ENCODE data around the gene SDK1. TPM values are rescaled to one million over a fixed set of nuclear protein-coding genes. Genes with fewer than 3 reads are reported as not detected.
A peak's percentile ranks its signal among the peaks of the same experiment; 100 is the strongest.
"Not testable (repeated sequence)": the region's sequence is repeated elsewhere in the genome, so short reads cannot be mapped to it uniquely, and the experiment has no call there.

SDK1 gene
- total and polyA plus RNA-seq, 4 experiments from 2014 or later = 0.06 to 0.26 TPM; not detected in 2

DNA sequence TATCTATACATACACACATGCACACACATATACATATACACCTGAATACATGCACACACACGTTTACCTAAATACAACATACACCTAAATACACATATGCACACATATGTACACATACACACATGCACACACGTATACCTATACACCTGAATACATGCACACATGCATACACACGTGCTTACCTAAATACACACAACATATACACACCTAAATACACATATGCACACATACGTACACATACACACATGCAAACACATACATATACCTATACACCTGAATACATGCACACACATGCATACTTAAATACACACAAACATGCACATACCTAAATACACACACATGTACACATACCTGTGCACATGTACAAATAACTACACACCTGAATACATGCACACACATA, 947.2 kb downstream of the SDK1 start:
- Histone ChIP-seq H3K4me3 (ENCODE audit: low read length in 2 of 2) (no peak overlapping the region), H3K9me3 (ENCODE audit: control insufficient read depth in 1 of 2, low read length in 2 of 2) (no peaks in the 10 kb centered on the region), H3K27me3 (ENCODE audit: insufficient read depth, low read length) (no peaks in the 10 kb centered on the region), H3K4me1 (ENCODE audit: insufficient read depth, low read length) (no peaks in the 10 kb centered on the region), H3K36me3 (ENCODE audit: insufficient read depth, low read length) (no peaks in the 10 kb centered on the region), H3K27ac (ENCODE audit: low read depth, low read length) (no peak overlapping the region)
- Mint-ChIP-seq H3K27ac (peak overlapping the region in 1 of 7 donors; percentile 28), H3K36me3 (no peaks in the 10 kb centered on the region), H3K4me1 (no peaks in the 10 kb centered on the region), H3K4me3 (no peak overlapping the region), H3K27me3 (peaks cover 0 to 3% of the 10 kb centered on the region in 2 donors), H3K9me3 (peaks cover 6 to 52% (median 21%) of the 10 kb centered on the region in 8 donors)
- POLR2A ChIA-PET (ENCODE audit: partially characterized antibody) = no interaction called here
- intact Hi-C loops (cut with micrococcal nuclease) = no loop called here
- no peak for DNase-seq
- CTCF ChIA-PET (ENCODE audit: partially characterized antibody) = no interaction called here

- Mint-ChIP-seq H3K4me1 (no peaks in the 10 kb centered on the region), H3K9me3 (peaks cover 6 to 55% (median 22%) of the 10 kb centered on the region in 8 donors), H3K27me3 (peaks cover 0 to 3% of the 10 kb centered on the region in 2 donors), H3K27ac (no peak overlapping the region), H3K36me3 (no peaks in the 10 kb centered on the region), H3K4me3 (no peak overlapping the region)
- H3K4me3 ChIP-seq (ENCODE audit: low read length in 2 of 2) = no peak overlapping the region
- CTCF ChIA-PET (ENCODE audit: partially characterized antibody) = no interaction called here
- H3K27me3 ChIP-seq (ENCODE audit: insufficient read depth, low read length) = no peaks in the 10 kb centered on the region
- H3K9me3 ChIP-seq (ENCODE audit: control insufficient read depth in 1 of 2, low read length in 2 of 2) = no peaks in the 10 kb centered on the region
- H3K36me3 ChIP-seq (ENCODE audit: insufficient read depth, low read length) = no peaks in the 10 kb centered on the region
- intact Hi-C loops (cut with micrococcal nuclease) = no loop called here
- no peak for DNase-seq
- H3K27ac ChIP-seq (ENCODE audit: low read depth, low read length) = no peak overlapping the region
- H3K4me1 ChIP-seq (ENCODE audit: insufficient read depth, low read length) = no peaks in the 10 kb centered on the region
- POLR2A ChIA-PET (ENCODE audit: partially characterized antibody) = no interaction called here
Observed at GRCh38 chr7:4249241-4249640, 948.2 kb downstream of the SDK1 start.

GRCh38 chr7:4255336-4255735, 954.3 kb downstream of the SDK1 start:
- Mint-ChIP-seq H3K9me3 (peaks cover 3 to 45% (median 29%) of the 10 kb centered on the region in 8 donors), H3K4me1 (no peaks in the 10 kb centered on the region), H3K4me3 (no peak overlapping the region), H3K27ac (no peak overlapping the region), H3K27me3 (peaks cover 1 to 3% of the 10 kb centered on the region in 2 donors), H3K36me3 (no peaks in the 10 kb centered on the region)
- ChIA-PET POLR2A (ENCODE audit: partially characterized antibody) (no interaction called here), CTCF (ENCODE audit: partially characterized antibody) (no interaction called here)
- H3K27ac ChIP-seq (ENCODE audit: low read depth, low read length) = no peak overlapping the region
- H3K4me1 ChIP-seq (ENCODE audit: insufficient read depth, low read length) = no peaks in the 10 kb centered on the region
- DNase-seq = no peak
- peaks cover 0 to 3% of the 10 kb centered on the region in 2 donors for H3K9me3 ChIP-seq (ENCODE audit: control insufficient read depth in 1 of 2, low read length in 2 of 2)
- no peak overlapping the region for H3K4me3 ChIP-seq (ENCODE audit: low read length in 2 of 2)
- intact Hi-C loops (cut with micrococcal nuclease) = no loop called here
- H3K36me3 ChIP-seq (ENCODE audit: insufficient read depth, low read length) = no peaks in the 10 kb centered on the region
- H3K27me3 ChIP-seq (ENCODE audit: insufficient read depth, low read length) = no peaks in the 10 kb centered on the region

GRCh38 chr7:4256286-4256685, 955.2 kb downstream of the SDK1 start:
- H3K4me3 Mint-ChIP-seq = no peak overlapping the region
- CTCF ChIA-PET (ENCODE audit: partially characterized antibody) = no interaction called here

DNA sequence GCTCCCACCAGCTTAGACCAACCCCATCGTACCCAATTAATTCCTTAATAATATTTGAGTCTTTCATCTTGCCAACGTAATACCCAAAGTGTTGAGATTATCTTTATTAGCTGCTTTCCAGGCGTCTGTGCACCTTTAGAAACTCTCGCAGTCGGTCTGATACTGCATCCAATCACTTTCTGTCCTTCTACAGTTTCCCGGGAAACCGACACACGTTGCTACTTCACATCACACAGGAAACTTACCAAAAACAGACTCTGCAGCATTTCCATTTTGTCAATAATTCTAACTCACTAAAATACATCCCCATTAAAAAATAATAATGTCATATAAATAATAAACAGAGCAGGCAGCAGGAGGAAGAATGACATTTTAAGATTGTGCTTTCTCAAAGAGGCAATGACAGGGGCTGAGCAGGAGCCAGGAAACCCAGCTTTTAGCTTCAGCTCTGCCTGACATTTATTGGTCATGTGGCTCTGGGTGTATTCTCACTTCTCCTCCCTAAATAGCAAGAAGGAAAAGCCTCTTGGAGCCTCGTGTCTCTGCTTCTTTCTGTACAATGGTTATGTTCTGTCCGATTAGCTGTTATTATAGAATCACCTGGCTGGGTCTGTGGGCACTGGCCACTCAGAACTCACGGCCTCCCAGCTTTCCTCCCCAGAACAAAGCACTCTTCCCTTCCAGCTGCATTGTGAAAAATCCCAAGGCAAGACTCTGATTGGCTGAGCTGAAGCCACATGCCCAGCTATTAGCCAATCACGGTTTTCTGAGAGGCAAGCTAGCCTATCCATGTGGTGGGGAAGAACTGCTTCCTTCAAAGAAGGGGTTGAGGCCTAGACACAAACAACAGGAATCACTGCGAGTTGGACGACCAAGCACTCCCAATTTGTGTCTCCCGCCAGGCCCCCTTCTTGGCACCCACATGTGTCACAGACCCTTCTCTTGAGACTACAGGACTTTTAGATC, 956.4 kb downstream of the SDK1 start:
- no peak for DNase-seq
- Histone ChIP-seq H3K4me3 (ENCODE audit: low read length in 2 of 2) (no peak overlapping the region), H3K36me3 (ENCODE audit: insufficient read depth, low read length) (no peaks in the 10 kb centered on the region), H3K27ac (ENCODE audit: low read depth, low read length) (no peak overlapping the region), H3K9me3 (ENCODE audit: control insufficient read depth in 1 of 2, low read length in 2 of 2) (peaks cover 0 to 3% of the 10 kb centered on the region in 2 donors), H3K4me1 (ENCODE audit: insufficient read depth, low read length) (no peaks in the 10 kb centered on the region), H3K27me3 (ENCODE audit: insufficient read depth, low read length) (no peaks in the 10 kb centered on the region)
- H3K4me3 Mint-ChIP-seq = no peak overlapping the region
- POLR2A ChIA-PET (ENCODE audit: partially characterized antibody) = no interaction called here
- peaks cover 0 to 30% (median 14%) of the 10 kb centered on the region in 8 donors for H3K9me3 Mint-ChIP-seq
- CTCF ChIA-PET (ENCODE audit: partially characterized antibody) = no interaction called here
- intact Hi-C loops (cut with micrococcal nuclease) = no loop called here
- no peaks in the 10 kb centered on the region for H3K36me3 Mint-ChIP-seq
- H3K27me3 Mint-ChIP-seq = peaks cover 1 to 3% of the 10 kb centered on the region in 2 donors
- H3K4me1 Mint-ChIP-seq = no peaks in the 10 kb centered on the region
- H3K27ac Mint-ChIP-seq = no peak overlapping the region

More at GRCh38 chr7:4256286-4256685, 955.2 kb downstream of the SDK1 start:
- Mint-ChIP-seq H3K9me3 (peaks cover 0 to 37% (median 24%) of the 10 kb centered on the region in 8 donors), H3K27ac (no peak overlapping the region), H3K36me3 (no peaks in the 10 kb centered on the region), H3K4me1 (no peaks in the 10 kb centered on the region), H3K27me3 (peaks cover 1 to 3% of the 10 kb centered on the region in 2 donors)
- Histone ChIP-seq H3K36me3 (ENCODE audit: insufficient read depth, low read length) (no peaks in the 10 kb centered on the region), H3K27me3 (ENCODE audit: insufficient read depth, low read length) (no peaks in the 10 kb centered on the region), H3K4me3 (ENCODE audit: low read length in 2 of 2) (no peak overlapping the region), H3K27ac (ENCODE audit: low read depth, low read length) (no peak overlapping the region), H3K9me3 (ENCODE audit: control insufficient read depth in 1 of 2, low read length in 2 of 2) (peaks cover 0 to 3% of the 10 kb centered on the region in 2 donors), H3K4me1 (ENCODE audit: insufficient read depth, low read length) (no peaks in the 10 kb centered on the region)
- intact Hi-C loops (cut with micrococcal nuclease) = no loop called here
- no peak for DNase-seq
- POLR2A ChIA-PET (ENCODE audit: partially characterized antibody) = no interaction called here

GRCh38 chr7:4260116-4260515, 959.1 kb downstream of the SDK1 start:
- intact Hi-C loops (cut with micrococcal nuclease); H3K27me3 ChIP-seq (ENCODE audit: insufficient read depth, low read length); H3K9me3 Mint-ChIP-seq; H3K4me1 Mint-ChIP-seq; H3K27me3 Mint-ChIP-seq; H3K27ac Mint-ChIP-seq; H3K9me3 ChIP-seq (ENCODE audit: control insufficient read depth in 1 of 2, low read length in 2 of 2); POLR2A ChIA-PET (ENCODE audit: partially characterized antibody); H3K4me3 ChIP-seq (ENCODE audit: low read length in 2 of 2); CTCF ChIA-PET (ENCODE audit: partially characterized antibody); H3K36me3 Mint-ChIP-seq; H3K4me3 Mint-ChIP-seq; H3K36me3 ChIP-seq (ENCODE audit: insufficient read depth, low read length); H3K27ac ChIP-seq (ENCODE audit: low read depth, low read length); DNase-seq; H3K4me1 ChIP-seq (ENCODE audit: insufficient read depth, low read length): not testable (repeated sequence)

GRCh38 chr7:4260867-4261600, 960.0 kb downstream of the SDK1 start:
- Mint-ChIP-seq H3K36me3 (no peaks in the 10 kb centered on the region), H3K27me3 (peaks cover 1 to 3% of the 10 kb centered on the region in 2 donors), H3K27ac (no peak overlapping the region), H3K4me3 (no peak overlapping the region), H3K4me1 (no peaks in the 10 kb centered on the region), H3K9me3 (peaks cover 0 to 5% (median 0%) of the 10 kb centered on the region in 8 donors)
- intact Hi-C loops (cut with micrococcal nuclease) = no loop called here
- POLR2A ChIA-PET (ENCODE audit: partially characterized antibody) = no interaction called here
- H3K27me3 ChIP-seq (ENCODE audit: insufficient read depth, low read length) = no peaks in the 10 kb centered on the region
- H3K36me3 ChIP-seq (ENCODE audit: insufficient read depth, low read length) = no peaks in the 10 kb centered on the region
- no peak overlapping the region for H3K4me3 ChIP-seq (ENCODE audit: low read length in 2 of 2)
- DNase-seq = no peak
- CTCF ChIA-PET (ENCODE audit: partially characterized antibody) = interaction anchor here (0.5 kb wide), 1 partner anchor 39 kb away, joined by 3 read pairs; no protein-coding TSS in a partner anchor
- H3K27ac ChIP-seq (ENCODE audit: low read depth, low read length) = no peak overlapping the region
- no peaks in the 10 kb centered on the region for H3K4me1 ChIP-seq (ENCODE audit: insufficient read depth, low read length)
- H3K9me3 ChIP-seq (ENCODE audit: control insufficient read depth in 1 of 2, low read length in 2 of 2) = no peaks in the 10 kb centered on the region

Measured in CD4-positive, alpha-beta memory T cell (primary cell).